Stomach (tissue), 9 donors: ENCODE results near the gene FOXJ2. TPM values are rescaled to one million over a fixed set of nuclear protein-coding genes. Genes with fewer than 3 reads are reported as not detected.
"Not testable (repeated sequence)": the region's sequence is repeated elsewhere in the genome, so short reads cannot be mapped to it uniquely, and the experiment has no call there.

Experiments
- DNase-seq, 2 donors: peaks; one replicate each; pipeline versions ENCODE4 v3.0.0 to v3.0.0-alpha.2; 2013 to 2019
- H3K27ac ChIP-seq, 5 donors: fragments of 200-600 bp in 4 of 5; sonication (generic) in 4 of 5; one replicate each; pipeline ENCODE4 v1.5.1; 2013 to 2019; ENCODE audit warnings: mild to moderate bottlenecking in 1 of 5, moderate library complexity in 1 of 5
- H3K27me3 ChIP-seq, 3 donors: fragments of 200-600 bp; sonication (generic); one replicate each; pipeline ENCODE4 v1.5.1; 2017 to 2019; ENCODE audit warnings: mixed run types in 1 of 3
- H3K36me3 ChIP-seq, 4 donors: fragments of 200-600 bp; sonication (generic); 1 replicate in 3 of 4; 2 replicates in 1 of 4; pipeline ENCODE4 v1.5.1; 2016 to 2019
- H3K4me1 ChIP-seq, 4 donors: fragments of 200-600 bp; sonication (generic); one replicate each; pipeline ENCODE4 v1.5.1; 2016 to 2019
- H3K4me3 ChIP-seq, 4 donors: fragments of 200-600 bp; sonication (generic) in 3 of 4; one replicate each; pipeline ENCODE4 v1.5.1; 2016 to 2019; ENCODE audit warnings: mild to moderate bottlenecking in 1 of 4
- H3K9me3 ChIP-seq, 4 donors: fragments of 200-600 bp; sonication (generic); one replicate each; pipeline ENCODE4 v1.5.1; 2016 to 2019
- CTCF ChIP-seq, 7 experiments: fragments of 450-650 bp in 4 of 7; fragments of 200-600 bp in 3 of 7; sonication (generic) in 3 of 7; IDR thresholded peaks; one replicate each; pipeline ENCODE4 v1.5.1; 2016 to 2019; ENCODE audit warnings: antibody characterized with exemption in 7 of 7, control low read depth in 2 of 7, mild to moderate bottlenecking in 1 of 7
- EP300 ChIP-seq: sonication (generic); formaldehyde crosslinking; IDR thresholded peaks from one replicate; pipeline ENCODE4 v1.6.1; 2017; ENCODE audit warnings: antibody characterized with exemption
- POLR2A ChIP-seq, 4 donors: fragments of 450-650 bp; IDR thresholded peaks; one replicate each; pipeline ENCODE4 v1.6.1; 2016; ENCODE audit warnings: antibody characterized with exemption in 4 of 4, control low read depth in 2 of 4, mild to moderate bottlenecking in 1 of 4, moderate library complexity in 1 of 4
- POLR2AphosphoS5 ChIP-seq, 3 donors: sonication (generic); formaldehyde crosslinking; IDR thresholded peaks; one replicate each; pipeline ENCODE4 v1.6.1; 2016; ENCODE audit warnings: antibody characterized with exemption in 3 of 3
- WGBS, 5 donors: extraction: QIAGEN DNeasy Blood & Tissue Kit in 3 of 5; methylation state at CpG; one replicate each; pipeline versions ENCODE4 v1.1.5 to v1.1.7; 2013 to 2018; 5-methylcytosine and 5-hydroxymethylcytosine counted together
- intact Hi-C: fragments of 100-400 bp; cut with DNase I; formaldehyde crosslinking; loops from one replicate; pipeline ENCODE4 v1.15.1; 2023; ENCODE audit warnings: low total_unique reads
- polyA plus RNA-seq, 3 donors: library from polyadenylated mRNA; stranded (reverse); fragments of 200-250 nt; gene quantifications; one replicate each; pipeline ENCODE4 v1.2.3, GENCODE V29; 2013
- total RNA-seq, 5 donors: library from RNA; depleted of rRNA; stranded (reverse); fragments of >200 nt; gene quantifications; one replicate each; pipeline versions ENCODE4 v1.1.0 to v1.2.3, GENCODE V29; 2014 to 2016
- donor health status: healthy with polysubstance abuse.
- donor health status: Bipolar disorder and iron deficiency.
- donor health status: healthy.

FOXJ2 gene
- total and polyA plus RNA-seq, 8 donors, result 4.5 to 25.2 (median 14.6) TPM

GRCh38 chr12:8088574-8088973 is 56.1 kb downstream of the FOXJ2 start:
- H3K36me3 ChIP-seq, result peaks cover 46 to 59% (median 51%) of the 10 kb centered on the region in 4 donors
- H3K27me3 ChIP-seq, result no peaks in the 10 kb centered on the region
- H3K4me3 ChIP-seq, result no peak overlapping the region
- H3K4me1 ChIP-seq, result peaks cover 7 to 55% (median 34%) of the 10 kb centered on the region in 4 donors
- TF ChIP-seq POLR2AphosphoS5 (IDR thresholded peaks at IDR 0.05) (no peak), CTCF (IDR thresholded peaks at IDR 0.05) (no peak), EP300 (no peak), POLR2A (IDR thresholded peaks at IDR 0.05) (no peak)
- no peaks in the 10 kb centered on the region for H3K9me3 ChIP-seq
- H3K27ac ChIP-seq, result peak overlapping the region in 3 of 5 donors; percentile 10 to 58 (median 15)
- WGBS, 5 donors, result 61 to 75% (median 64%) methylated on average over 3 of the region's 3 CpGs
- intact Hi-C loops, result no loop called here
- DNase-seq, result peak in 1 of 2 donors; percentile 28

GRCh38 chr12:8089277-8089676 is 56.8 kb downstream of the FOXJ2 start:
- DNase-seq, H3K27me3 ChIP-seq, H3K27ac ChIP-seq, H3K9me3 ChIP-seq, intact Hi-C loops, H3K4me3 ChIP-seq: not testable (repeated sequence)
- Histone ChIP-seq H3K4me1 (peaks cover under 1 to 48% (median 27%) of the 10 kb centered on the region in 4 donors), H3K36me3 (peaks cover 49 to 66% (median 58%) of the 10 kb centered on the region in 4 donors)
- WGBS, 5 donors, result 90 to 94% (median 92%) methylated on average over 11 of the region's 11 CpGs

GRCh38 chr12:8089716-8090115 is 57.2 kb downstream of the FOXJ2 start:
- H3K9me3 ChIP-seq, result no peaks in the 10 kb centered on the region
- DNase-seq, result no peak
- H3K36me3 ChIP-seq, result peaks cover 53 to 70% (median 62%) of the 10 kb centered on the region in 4 donors
- H3K4me3 ChIP-seq, result no peak overlapping the region
- H3K27ac ChIP-seq, result no peak overlapping the region
- intact Hi-C loops, result no loop called here
- TF ChIP-seq POLR2AphosphoS5 (IDR thresholded peaks at IDR 0.05) (no peak), CTCF (IDR thresholded peaks at IDR 0.05) (no peak), POLR2A (IDR thresholded peaks at IDR 0.05) (no peak), EP300 (no peak)
- H3K27me3 ChIP-seq, result no peaks in the 10 kb centered on the region
- H3K4me1 ChIP-seq, result peaks cover 0 to 44% (median 24%) of the 10 kb centered on the region in 4 donors
- 88 to 94% (median 90%) methylated on average over 5 of the region's 5 CpGs for WGBS, 5 donors

- Histone ChIP-seq H3K4me3 (no peak overlapping the region), H3K36me3 (peaks cover 73 to 94% (median 92%) of the 10 kb centered on the region in 4 donors), H3K4me1 (peaks cover 0 to 11% (median 4%) of the 10 kb centered on the region in 4 donors), H3K9me3 (no peaks in the 10 kb centered on the region), H3K27me3 (no peaks in the 10 kb centered on the region), H3K27ac (no peak overlapping the region)
- intact Hi-C loops, result no loop called here
- WGBS, 5 donors, result 96 to 100% (median 97%) methylated on average over 3 of the region's 3 CpGs
- no peak for DNase-seq
- TF ChIP-seq CTCF (IDR thresholded peaks at IDR 0.05), result no peak
- TF ChIP-seq POLR2A (IDR thresholded peaks at IDR 0.05), result no peak
- TF ChIP-seq POLR2AphosphoS5 (IDR thresholded peaks at IDR 0.05), result no peak
- no peak for TF ChIP-seq EP300
Observed at GRCh38 chr12:8093291-8093690, 60.8 kb downstream of the FOXJ2 start.

- H3K36me3 ChIP-seq, result peaks cover 53 to 96% (median 88%) of the 10 kb centered on the region in 4 donors
- TF ChIP-seq EP300, result no peak
- no peak for TF ChIP-seq CTCF (IDR thresholded peaks at IDR 0.05)
- no peak for TF ChIP-seq POLR2A (IDR thresholded peaks at IDR 0.05)
- no peak for TF ChIP-seq POLR2AphosphoS5 (IDR thresholded peaks at IDR 0.05)
- H3K9me3 ChIP-seq, result no peaks in the 10 kb centered on the region
- H3K4me1 ChIP-seq, result no peaks in the 10 kb centered on the region
- 78 to 88% (median 81%) methylated on average over 2 of the region's 2 CpGs for WGBS, 5 donors
- H3K27me3 ChIP-seq, result no peaks in the 10 kb centered on the region
- no peak overlapping the region for H3K4me3 ChIP-seq
- intact Hi-C loops, result no loop called here
- H3K27ac ChIP-seq, result no peak overlapping the region
- DNase-seq, result no peak
Observed at GRCh38 chr12:8096281-8096915, 63.9 kb downstream of the FOXJ2 start.
